Epithelial cell of proximal tubule (primary cell): ENCODE results near the gene LRRTM2. TPM values are rescaled to one million over a fixed set of nuclear protein-coding genes. Genes with fewer than 3 reads are reported as not detected.

Experiments used
- DNase-seq: peaks from one replicate; pipeline ENCODE4 v3.0.0-alpha.2; 2011; ENCODE audit warnings: low read depth
- H3K4me3 ChIP-seq: 2 replicates; pipeline ENCODE4 v1.5.1; 2011; ENCODE audit warnings: low read depth, mild to moderate bottlenecking, low read length
- total RNA-seq: library from RNA; depleted of rRNA; stranded (reverse); fragments of >200 nt; gene quantifications from 2 replicates; pipeline ENCODE4 v1.2.3, GENCODE V29; 2015
- TF ChIP-seq, protein P1 (sequence below): conservative IDR thresholded peaks from 2 replicates; pipeline ENCODE4 v1.5.1; 2012; ENCODE audit warnings: low read depth, mild to moderate bottlenecking, low read length

The LRRTM2 gene
- total RNA-seq, 1 donor from 2014 or later = not detected

DNA sequence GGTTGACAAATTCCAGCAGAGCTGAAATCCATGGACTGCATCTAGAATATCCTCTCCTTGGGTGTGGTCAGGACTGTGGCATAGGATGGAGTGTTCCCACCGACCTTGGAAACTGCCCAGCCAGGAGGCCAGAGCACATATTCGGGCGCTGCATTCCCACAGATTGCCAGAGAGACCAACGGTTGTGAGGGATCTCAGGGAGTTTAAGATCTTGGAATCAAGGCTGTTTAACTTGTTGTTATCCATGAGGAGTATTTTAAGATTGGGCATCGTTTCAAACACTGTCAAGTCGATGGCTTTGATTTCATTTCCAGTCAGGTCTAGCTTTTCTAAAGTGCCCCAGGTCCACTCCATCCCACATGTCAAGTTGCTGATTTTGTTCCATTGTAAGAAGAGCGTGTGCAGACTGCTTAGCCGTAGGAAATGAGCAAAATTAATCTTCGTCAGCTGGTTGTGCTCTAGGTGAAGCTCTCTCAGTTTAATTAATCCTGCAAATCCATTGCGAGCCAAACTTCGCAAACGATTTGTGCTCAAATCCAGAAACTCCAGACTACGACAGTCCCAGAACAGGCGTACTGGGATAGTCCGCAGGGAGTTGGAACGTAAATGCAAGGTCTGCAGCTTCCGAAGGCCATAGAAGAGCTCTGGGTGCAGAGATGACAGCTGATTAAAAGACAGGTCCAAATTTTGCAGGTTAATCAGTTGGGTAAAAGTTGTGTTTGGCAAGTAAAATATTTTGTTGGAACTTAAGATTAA lies 1.5 kb downstream of the LRRTM2 start:
- TF ChIP-seq, protein P1, sequence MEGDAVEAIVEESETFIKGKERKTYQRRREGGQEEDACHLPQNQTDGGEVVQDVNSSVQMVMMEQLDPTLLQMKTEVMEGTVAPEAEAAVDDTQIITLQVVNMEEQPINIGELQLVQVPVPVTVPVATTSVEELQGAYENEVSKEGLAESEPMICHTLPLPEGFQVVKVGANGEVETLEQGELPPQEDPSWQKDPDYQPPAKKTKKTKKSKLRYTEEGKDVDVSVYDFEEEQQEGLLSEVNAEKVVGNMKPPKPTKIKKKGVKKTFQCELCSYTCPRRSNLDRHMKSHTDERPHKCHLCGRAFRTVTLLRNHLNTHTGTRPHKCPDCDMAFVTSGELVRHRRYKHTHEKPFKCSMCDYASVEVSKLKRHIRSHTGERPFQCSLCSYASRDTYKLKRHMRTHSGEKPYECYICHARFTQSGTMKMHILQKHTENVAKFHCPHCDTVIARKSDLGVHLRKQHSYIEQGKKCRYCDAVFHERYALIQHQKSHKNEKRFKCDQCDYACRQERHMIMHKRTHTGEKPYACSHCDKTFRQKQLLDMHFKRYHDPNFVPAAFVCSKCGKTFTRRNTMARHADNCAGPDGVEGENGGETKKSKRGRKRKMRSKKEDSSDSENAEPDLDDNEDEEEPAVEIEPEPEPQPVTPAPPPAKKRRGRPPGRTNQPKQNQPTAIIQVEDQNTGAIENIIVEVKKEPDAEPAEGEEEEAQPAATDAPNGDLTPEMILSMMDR = no peak
- DNase-seq = no peak
- H3K4me3 ChIP-seq = no peak overlapping the region

DNA sequence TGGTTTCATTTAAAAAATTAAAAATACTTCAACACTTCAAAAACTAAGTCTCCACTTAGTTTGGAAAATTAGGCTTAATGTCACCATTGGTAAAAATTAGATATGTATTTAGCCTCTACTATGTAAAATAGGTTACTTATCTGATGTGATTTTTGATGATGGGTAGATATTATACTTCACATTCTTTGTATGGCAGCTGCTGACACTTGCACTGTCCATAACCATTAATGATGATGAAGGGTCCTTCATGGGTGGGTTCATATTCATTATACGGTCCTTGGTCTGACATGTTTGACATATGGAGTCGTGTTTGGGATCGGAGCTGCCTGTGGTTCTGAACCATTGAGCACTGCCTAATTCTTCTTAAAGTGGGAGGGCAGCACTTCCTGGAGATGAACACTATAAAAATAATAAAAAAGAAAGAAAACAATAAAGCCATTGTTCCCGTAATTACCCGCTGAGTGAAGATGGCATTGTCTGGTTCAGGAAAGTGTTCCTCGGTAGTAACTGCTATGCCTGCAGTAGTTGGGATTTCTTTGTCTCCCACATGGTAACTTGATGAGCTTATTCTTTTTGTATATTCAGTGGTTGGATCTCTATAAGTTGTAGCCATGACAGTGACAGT lies 2.2 kb downstream of the LRRTM2 start:
- DNase-seq = no peak
- no peak overlapping the region for H3K4me3 ChIP-seq
- TF ChIP-seq, protein P1 = no peak

DNA sequence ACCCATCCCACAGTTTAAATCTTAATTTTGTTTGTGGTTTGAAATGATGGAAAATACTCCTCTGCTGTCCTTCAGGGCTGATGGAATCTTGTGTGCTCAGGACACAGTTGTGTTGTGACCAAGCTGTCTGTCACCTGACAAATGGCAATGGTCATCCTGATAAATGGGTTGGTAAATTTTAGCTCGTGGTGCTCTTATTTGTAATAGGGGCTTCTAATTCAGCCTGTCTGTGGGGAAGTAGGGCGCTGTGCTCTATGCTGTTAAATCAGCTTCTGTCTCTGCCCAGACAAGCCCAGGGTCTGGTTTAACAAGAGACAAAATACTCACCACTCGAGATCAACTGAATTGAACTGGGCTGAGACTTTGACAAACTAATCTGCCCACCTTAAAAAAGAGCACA lies 4.5 kb downstream of the LRRTM2 start:
- no peak for DNase-seq
- no peak overlapping the region for H3K4me3 ChIP-seq

GRCh38 chr5:138869763-138870500 lies 5.2 kb downstream of the LRRTM2 start:
- DNase-seq = no peak
- TF ChIP-seq, protein P1 = no peak
- H3K4me3 ChIP-seq = no peak overlapping the region

More for the DNA sequence above, 4.5 kb downstream of the LRRTM2 start:
- TF ChIP-seq, protein P1 = no peak

DNA sequence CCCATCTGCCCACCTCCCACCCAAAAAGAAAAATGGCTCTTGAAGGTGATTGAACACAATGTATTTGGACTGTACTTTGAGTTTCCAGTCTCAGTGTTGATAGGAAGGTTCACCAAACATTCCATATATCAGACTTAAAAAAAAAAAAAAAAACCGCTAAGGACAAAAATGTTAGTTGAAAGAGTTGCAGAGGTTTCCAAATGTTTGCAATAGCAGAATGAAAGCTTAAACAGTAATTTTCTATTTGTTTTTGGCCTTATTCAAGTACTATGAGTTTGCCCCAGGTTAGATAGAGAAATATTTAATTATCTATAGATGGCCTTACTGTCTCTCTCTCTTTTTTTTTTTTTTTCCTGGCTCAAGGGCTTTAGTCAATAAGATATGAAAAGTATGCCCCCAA lies 6.1 kb downstream of the LRRTM2 start:
- TF ChIP-seq, protein P1 = no peak
- H3K4me3 ChIP-seq = no peak overlapping the region
- no peak for DNase-seq

DNA sequence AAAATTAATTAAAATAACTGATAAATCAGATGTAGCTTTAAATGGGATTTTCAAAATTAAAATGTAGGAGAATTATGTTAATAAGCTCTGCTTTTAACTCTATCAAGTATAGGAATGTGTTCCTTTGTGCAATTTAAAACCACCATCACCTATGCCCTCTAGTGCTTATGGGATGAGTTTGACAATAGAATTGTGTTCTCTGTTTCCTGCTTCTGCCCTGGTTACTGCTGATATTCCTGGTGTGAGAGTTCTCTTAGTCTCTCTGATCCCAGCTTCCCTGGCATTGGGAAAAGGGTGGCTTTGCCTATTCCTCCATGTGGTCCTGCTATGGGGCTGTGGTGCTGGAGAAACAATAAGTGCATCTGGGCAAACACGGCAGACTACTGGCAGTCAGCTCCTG lies 8.1 kb downstream of the LRRTM2 start:
- H3K4me3 ChIP-seq = no peak overlapping the region
- no peak for DNase-seq
- TF ChIP-seq, protein P1 = no peak
